ENCODE measurements around the gene C3AR1.

Gene C3AR1

GRCh38 chr12:8047842-8048241 is 18.3 kb downstream of the C3AR1 start:
- H3K4me3 ChIP-seq (replicated peaks; ENCODE audit: low read depth, low read length): no peak overlapping the region
- no peak for TF ChIP-seq CTCF (IDR thresholded peaks at IDR 0.05; ENCODE audit: low read depth, low read length, missing control alignments)
- DNase-seq (ENCODE audit: extremely low read depth, low read depth): no peak

GRCh38 chr12:8045952-8046944 is 19.9 kb downstream of the C3AR1 start:
- DNase-seq (ENCODE audit: extremely low read depth, low read depth): peak; percentile 62
- no peak overlapping the region for H3K4me3 ChIP-seq (replicated peaks; ENCODE audit: low read depth, low read length)
- TF ChIP-seq CTCF (IDR thresholded peaks at IDR 0.05; ENCODE audit: low read depth, low read length, missing control alignments): peak; percentile 92

GRCh38 chr12:8040791-8041190 is 25.4 kb downstream of the C3AR1 start:
- DNase-seq (ENCODE audit: extremely low read depth, low read depth): no peak
- no peak for TF ChIP-seq CTCF (IDR thresholded peaks at IDR 0.05; ENCODE audit: low read depth, low read length, missing control alignments)
- H3K4me3 ChIP-seq (replicated peaks; ENCODE audit: low read depth, low read length): no peak overlapping the region

GRCh38 chr12:8038659-8039114 is 27.5 kb downstream of the C3AR1 start:
- H3K4me3 ChIP-seq (replicated peaks; ENCODE audit: low read depth, low read length): peak overlapping the region; percentile 24
- no peak for DNase-seq (ENCODE audit: extremely low read depth, low read depth)
- no peak for TF ChIP-seq CTCF (IDR thresholded peaks at IDR 0.05; ENCODE audit: low read depth, low read length, missing control alignments)

GRCh38 chr12:8037947-8038346 is 28.2 kb downstream of the C3AR1 start:
- no peak for TF ChIP-seq CTCF (IDR thresholded peaks at IDR 0.05; ENCODE audit: low read depth, low read length, missing control alignments)
- H3K4me3 ChIP-seq (replicated peaks; ENCODE audit: low read depth, low read length): no peak overlapping the region
- no peak for DNase-seq (ENCODE audit: extremely low read depth, low read depth)

GRCh38 chr12:8037046-8037663 is 29.0 kb downstream of the C3AR1 start:
- no peak overlapping the region for H3K4me3 ChIP-seq (replicated peaks; ENCODE audit: low read depth, low read length)
- no peak for TF ChIP-seq CTCF (IDR thresholded peaks at IDR 0.05; ENCODE audit: low read depth, low read length, missing control alignments)

More at GRCh38 chr12:8037046-8037663, 29.0 kb downstream of the C3AR1 start:
- DNase-seq (ENCODE audit: extremely low read depth, low read depth): no peak
